Caco-2 (cell line): ENCODE results near the gene AGPAT3. TPM values are rescaled to one million over a fixed set of nuclear protein-coding genes. Genes with fewer than 3 reads are reported as not detected.

Source experiments
- BruUV-seq: library from RNA; stranded (reverse); fragments of 400-500 nt; replicated peaks from 2 replicates; lab custom pipeline; 2021; lab: Mats Ljungman, UMichigan
- CTCF ChIA-PET: fragments of 300-600 bp; sonication (Branson Sonifier 250); formaldehyde crosslinking; loops from one replicate; lab custom pipeline; 2022; ENCODE audit warnings: antibody characterized with exemption; lab: Charles Lee
- POLR2A ChIA-PET: fragments of 300-600 bp; sonication (Branson Sonifier 250); formaldehyde crosslinking; loops from one replicate; lab custom pipeline; 2022; ENCODE audit warnings: antibody characterized with exemption; lab: Charles Lee
- DNase-seq, 2 experiments: peaks; one replicate each; pipeline versions ENCODE4 v3.0.0 to v3.0.0-alpha.2; 2020 to 2022
- H3K27me3 ChIP-seq: replicated peaks from 2 replicates; pipeline ENCODE4 v1.6.0; 2011; ENCODE audit warnings: low read length; ENCODE audit not compliant: control insufficient read depth, insufficient read depth
- H3K36me3 ChIP-seq: 2 replicates; pipeline ENCODE4 v1.5.1; 2011; ENCODE audit warnings: low read length; ENCODE audit not compliant: control insufficient read depth, insufficient read depth
- H3K4me1 ChIP-seq: fragments of 250-450 bp; sonication (Bioruptor Pico); 2 replicates; pipeline ENCODE4 v1.5.1; 2020; ENCODE audit warnings: mild to moderate bottlenecking
- H3K4me3 ChIP-seq: 2 replicates; pipeline ENCODE4 v1.5.1; 2011; ENCODE audit warnings: low read depth, mild to moderate bottlenecking, control low read depth, low read length
- H3K9me3 ChIP-seq: fragments of 250-450 bp; sonication (Bioruptor Pico); 2 replicates; pipeline ENCODE4 v1.5.1; 2020; ENCODE audit warnings: mild to moderate bottlenecking, moderate library complexity
- H3K27ac Mint-ChIP-seq: one replicate; pipeline ENCODE4 v1.8.0; 2022; ENCODE audit warnings: mixed read lengths; ENCODE audit not compliant: unreplicated experiment
- H3K27me3 Mint-ChIP-seq: one replicate; pipeline ENCODE4 v1.8.0; 2022; ENCODE audit warnings: mixed read lengths; ENCODE audit not compliant: insufficient read depth, unreplicated experiment
- H3K36me3 Mint-ChIP-seq: one replicate; pipeline ENCODE4 v1.8.0; 2022; ENCODE audit warnings: mild to moderate bottlenecking, mixed read lengths; ENCODE audit not compliant: insufficient read depth, unreplicated experiment
- H3K4me1 Mint-ChIP-seq: one replicate; pipeline ENCODE4 v1.8.0; 2022; ENCODE audit warnings: low read depth, mixed read lengths; ENCODE audit not compliant: unreplicated experiment
- H3K4me3 Mint-ChIP-seq: one replicate; pipeline ENCODE4 v1.8.0; 2022; ENCODE audit warnings: mild to moderate bottlenecking, moderate library complexity, mixed read lengths; ENCODE audit not compliant: unreplicated experiment
- H3K9me3 Mint-ChIP-seq: one replicate; pipeline ENCODE4 v1.8.0; 2022; ENCODE audit warnings: mixed read lengths; ENCODE audit not compliant: unreplicated experiment
- intact Hi-C: fragments of 100-400 bp; cut with micrococcal nuclease; formaldehyde crosslinking; loops from one replicate; pipeline ENCODE4 v1.10.0; 2022; ENCODE audit not compliant: unreplicated experiment
- total RNA-seq: library from RNA; stranded (reverse); gene quantifications from 2 replicates; pipeline ENCODE4 v1.2.3, GENCODE V29; 2022
- TF ChIP-seq, protein P1 (sequence below), 2 experiments: fragments of 200-600 bp in 1 of 2; IDR thresholded peaks; 1 replicate in 1 of 2; 2 replicates in 1 of 2; pipeline versions ENCODE4 v1.5.1 to v1.8.0; 2011 to 2022; ENCODE audit warnings: antibody characterized with exemption in 1 of 2, control low read depth in 1 of 2, inconsistent platforms in 1 of 2, low read depth in 1 of 2, low read length in 1 of 2, mild to moderate bottlenecking in 1 of 2, moderate library complexity in 1 of 2; ENCODE audit not compliant: insufficient read depth in 1 of 2, severe bottlenecking in 1 of 2, unreplicated experiment in 1 of 2

AGPAT3 gene
- total RNA-seq, 1 experiment from 2014 or later, result 61.8 TPM

DNA sequence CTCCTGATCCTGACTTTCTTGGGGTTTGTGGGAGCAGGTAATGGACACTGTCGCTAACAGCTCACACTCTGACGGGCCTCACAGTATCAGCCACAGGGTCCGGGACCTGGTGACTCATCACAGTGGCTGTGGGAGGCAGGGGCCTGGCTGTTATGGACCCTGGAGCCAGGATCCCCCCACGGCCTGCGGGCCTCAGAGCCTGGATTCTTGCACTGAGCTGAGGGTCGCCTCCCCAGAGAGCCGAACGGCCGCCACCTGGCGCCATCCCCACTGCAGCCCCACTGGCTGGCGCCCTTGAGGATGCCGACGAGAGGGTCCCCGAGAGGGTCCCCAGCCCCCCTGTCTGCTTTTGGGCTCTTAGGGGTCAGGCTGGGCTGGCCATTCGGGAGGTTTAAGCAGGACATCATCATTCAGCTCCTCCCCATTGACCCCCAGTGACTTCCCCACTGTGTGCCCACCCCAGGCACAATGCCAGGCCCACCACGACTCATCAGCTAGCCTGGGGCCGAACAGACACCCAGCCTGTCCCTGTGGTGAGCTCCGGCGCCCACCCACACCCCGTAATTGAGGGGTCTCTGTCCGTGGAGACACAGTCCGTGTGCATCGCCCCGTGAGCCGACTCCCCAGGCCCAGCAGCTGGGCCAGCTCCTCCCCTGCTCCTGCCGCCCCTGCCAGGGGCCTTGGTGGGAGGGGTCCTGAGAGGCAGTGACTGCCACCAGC lies 116.3 kb downstream of the AGPAT3 start:
- no TSS peak for BruUV-seq
- CTCF ChIA-PET, result no interaction called here
- no peak overlapping the region for H3K27ac Mint-ChIP-seq

DNA sequence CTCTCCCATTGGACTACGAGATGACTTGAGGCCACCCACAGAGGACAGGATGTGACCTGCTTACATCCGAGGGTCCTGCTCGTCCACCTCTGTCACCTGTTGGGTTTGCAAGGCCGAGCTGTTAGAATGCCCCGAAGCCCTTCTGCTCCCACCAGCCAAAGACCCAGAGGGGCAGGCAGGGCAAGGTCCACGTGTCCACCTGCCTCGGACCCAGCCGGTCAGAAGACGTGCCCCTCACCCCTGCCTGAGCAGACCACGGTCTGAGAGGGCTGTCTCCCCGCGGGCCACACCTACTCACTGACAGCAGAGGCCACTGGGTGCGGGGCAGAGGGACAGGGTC lies 116.8 kb downstream of the AGPAT3 start:
- H3K4me1 ChIP-seq, result no peaks in the 10 kb centered on the region
- no TSS peak for BruUV-seq
- intact Hi-C loops, result no loop called here
- CTCF ChIA-PET, result no interaction called here
- POLR2A ChIA-PET, result no interaction called here
- no peak for DNase-seq
- no peaks in the 10 kb centered on the region for H3K9me3 ChIP-seq
- peaks cover 2% of the 10 kb centered on the region; the same call in 1 of the 2 replicates for H3K36me3 ChIP-seq
- H3K27me3 ChIP-seq, result no peaks in the 10 kb centered on the region
- H3K9me3 Mint-ChIP-seq, result no peaks in the 10 kb centered on the region
- H3K4me3 ChIP-seq, result no peak overlapping the region
- no peaks in the 10 kb centered on the region for H3K4me1 Mint-ChIP-seq
- TF ChIP-seq, protein P1, sequence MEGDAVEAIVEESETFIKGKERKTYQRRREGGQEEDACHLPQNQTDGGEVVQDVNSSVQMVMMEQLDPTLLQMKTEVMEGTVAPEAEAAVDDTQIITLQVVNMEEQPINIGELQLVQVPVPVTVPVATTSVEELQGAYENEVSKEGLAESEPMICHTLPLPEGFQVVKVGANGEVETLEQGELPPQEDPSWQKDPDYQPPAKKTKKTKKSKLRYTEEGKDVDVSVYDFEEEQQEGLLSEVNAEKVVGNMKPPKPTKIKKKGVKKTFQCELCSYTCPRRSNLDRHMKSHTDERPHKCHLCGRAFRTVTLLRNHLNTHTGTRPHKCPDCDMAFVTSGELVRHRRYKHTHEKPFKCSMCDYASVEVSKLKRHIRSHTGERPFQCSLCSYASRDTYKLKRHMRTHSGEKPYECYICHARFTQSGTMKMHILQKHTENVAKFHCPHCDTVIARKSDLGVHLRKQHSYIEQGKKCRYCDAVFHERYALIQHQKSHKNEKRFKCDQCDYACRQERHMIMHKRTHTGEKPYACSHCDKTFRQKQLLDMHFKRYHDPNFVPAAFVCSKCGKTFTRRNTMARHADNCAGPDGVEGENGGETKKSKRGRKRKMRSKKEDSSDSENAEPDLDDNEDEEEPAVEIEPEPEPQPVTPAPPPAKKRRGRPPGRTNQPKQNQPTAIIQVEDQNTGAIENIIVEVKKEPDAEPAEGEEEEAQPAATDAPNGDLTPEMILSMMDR (IDR thresholded peaks at IDR 0.05; ENCODE audit: insufficient read depth in 1 of 2, low read depth in 1 of 2, low read length in 1 of 2, severe bottlenecking in 1 of 2, unreplicated experiment in 1 of 2), result no peak
- peaks cover 32% of the 10 kb centered on the region for H3K36me3 Mint-ChIP-seq
- no peaks in the 10 kb centered on the region for H3K27me3 Mint-ChIP-seq
- H3K4me3 Mint-ChIP-seq, result no peak overlapping the region
- H3K27ac Mint-ChIP-seq, result no peak overlapping the region

More for the DNA sequence above, 116.3 kb downstream of the AGPAT3 start:
- Mint-ChIP-seq H3K27me3 (no peaks in the 10 kb centered on the region), H3K4me1 (no peaks in the 10 kb centered on the region), H3K4me3 (no peak overlapping the region), H3K36me3 (peaks cover 32% of the 10 kb centered on the region), H3K9me3 (no peaks in the 10 kb centered on the region)
- H3K9me3 ChIP-seq, result no peaks in the 10 kb centered on the region
- H3K27me3 ChIP-seq, result no peaks in the 10 kb centered on the region
- POLR2A ChIA-PET, result no interaction called here
- H3K36me3 ChIP-seq, result peaks cover 2% of the 10 kb centered on the region; the same call in 1 of the 2 replicates
- no peak for DNase-seq
- intact Hi-C loops, result no loop called here
- TF ChIP-seq, protein P1 (IDR thresholded peaks at IDR 0.05; ENCODE audit: insufficient read depth in 1 of 2, low read depth in 1 of 2, low read length in 1 of 2, severe bottlenecking in 1 of 2, unreplicated experiment in 1 of 2), result no peak
- H3K4me3 ChIP-seq, result no peak overlapping the region
- H3K4me1 ChIP-seq, result no peaks in the 10 kb centered on the region

DNA sequence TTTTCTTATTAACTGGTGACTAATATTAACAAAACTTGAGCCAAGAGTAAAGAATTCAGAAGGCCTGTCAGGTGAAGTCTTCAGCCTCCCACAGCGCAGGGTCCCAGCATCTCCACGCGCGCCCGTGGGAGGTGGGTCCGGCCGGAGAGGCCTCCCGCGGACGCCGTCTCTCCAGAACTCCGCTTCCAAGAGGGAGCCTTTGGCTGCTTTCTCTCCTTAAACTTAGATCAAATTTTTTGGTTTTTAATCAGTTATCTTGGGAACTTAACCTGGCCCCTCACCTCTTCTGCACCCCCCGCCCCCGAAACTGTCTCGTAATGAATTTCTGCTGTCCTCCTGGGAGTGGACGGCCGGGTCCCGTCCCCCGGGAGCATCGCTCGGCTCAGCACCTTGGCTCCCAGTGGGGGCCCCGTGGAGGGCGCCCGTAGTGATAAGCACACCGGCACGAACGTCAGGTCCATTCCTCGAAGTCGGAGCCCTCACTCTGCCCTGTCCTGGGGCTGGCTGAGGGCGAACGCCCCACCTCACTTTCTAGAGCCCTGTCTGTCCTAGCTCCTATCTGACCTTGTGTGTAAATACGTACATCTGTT lies 117.6 kb downstream of the AGPAT3 start:
- H3K36me3 ChIP-seq, result peaks cover 2% of the 10 kb centered on the region; the same call in 1 of the 2 replicates
- H3K9me3 Mint-ChIP-seq, result no peaks in the 10 kb centered on the region
- no peak overlapping the region for H3K27ac Mint-ChIP-seq
- no peaks in the 10 kb centered on the region for H3K4me1 ChIP-seq
- TF ChIP-seq, protein P1 (IDR thresholded peaks at IDR 0.05; ENCODE audit: insufficient read depth in 1 of 2, low read depth in 1 of 2, low read length in 1 of 2, severe bottlenecking in 1 of 2, unreplicated experiment in 1 of 2), result no peak
- no peaks in the 10 kb centered on the region for H3K4me1 Mint-ChIP-seq
- no peak for DNase-seq
- TSS peak; percentile 14 for BruUV-seq
- ChIA-PET POLR2A (no interaction called here), CTCF (no interaction called here)
- H3K27me3 Mint-ChIP-seq, result no peaks in the 10 kb centered on the region
- no peak overlapping the region for H3K4me3 ChIP-seq
- H3K4me3 Mint-ChIP-seq, result no peak overlapping the region
- H3K27me3 ChIP-seq, result no peaks in the 10 kb centered on the region
- intact Hi-C loops, result no loop called here
- no peaks in the 10 kb centered on the region for H3K9me3 ChIP-seq
- peaks cover 25% of the 10 kb centered on the region for H3K36me3 Mint-ChIP-seq
